Erythroblast (primary cell): ENCODE data around the gene GPD2.

Source experiments
- GATA1 ChIP-seq: IDR thresholded peaks from 2 replicates; pipeline ENCODE4 v1.6.1; 2011; ENCODE audit warnings: low read depth, mild to moderate bottlenecking, control low read depth, low read length, moderate library complexity
- POLR2A ChIP-seq: IDR thresholded peaks from 2 replicates; pipeline ENCODE4 v1.6.1; 2011; ENCODE audit warnings: mild to moderate bottlenecking, low read length

- TF ChIP-seq POLR2A (no peak), GATA1 (no peak)
Measured at GRCh38 chr2:156635646-156636045, 199.5 kb downstream of the GPD2 start.
